Thyroid gland (tissue), 4 donors: ENCODE data around the gene ZPBP2.

Experiments
- CTCF ChIP-seq, 6 experiments: fragments of 200-600 bp in 3 of 6; fragments of 450-650 bp in 3 of 6; sonication (generic) in 3 of 6; IDR thresholded peaks; one replicate each; pipeline ENCODE4 v1.5.1; 2016 to 2019; ENCODE audit warnings: antibody characterized with exemption in 6 of 6, mild to moderate bottlenecking in 2 of 6, inconsistent platforms in 1 of 6, moderate library complexity in 1 of 6
- POLR2A ChIP-seq, 2 donors: fragments of 450-650 bp; IDR thresholded peaks; one replicate each; pipeline ENCODE4 v1.6.1; 2017; ENCODE audit warnings: antibody characterized with exemption in 2 of 2, mild to moderate bottlenecking in 2 of 2, moderate library complexity in 1 of 2

DNA sequence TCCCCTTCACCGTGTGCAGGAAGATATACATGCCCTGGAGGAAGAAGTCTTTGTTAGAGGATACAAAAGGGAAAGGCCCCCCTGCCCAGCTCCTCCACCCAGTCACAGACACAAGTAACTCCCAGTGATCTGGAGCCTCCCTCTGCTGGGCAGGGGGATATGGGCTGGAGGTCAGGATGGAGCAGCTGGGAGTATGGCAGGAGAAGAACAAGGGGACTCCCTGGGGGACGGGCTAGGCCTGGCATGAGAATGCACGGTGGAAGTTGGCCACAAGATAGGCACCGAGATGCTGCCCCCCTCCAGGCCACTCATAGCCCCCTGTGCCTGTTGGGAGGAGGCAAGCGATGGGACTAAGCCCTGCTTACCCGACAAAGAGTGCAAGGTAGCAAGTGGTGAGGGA lies 55.2 kb downstream of the ZPBP2 start:
- TF ChIP-seq CTCF (IDR thresholded peaks at IDR 0.05), result no peak
- TF ChIP-seq POLR2A (IDR thresholded peaks at IDR 0.05), result no peak
